CD4-positive, alpha-beta T cell treated with Interleukin-12 subunit alpha and Interleukin-12 subunit beta, for 1 hour (primary cell): ENCODE results near the gene GNG7.
"Not testable (repeated sequence)": the region's sequence is repeated elsewhere in the genome, so short reads cannot be mapped to it uniquely, and the experiment has no call there.

Experiments used
- DNase-seq: peaks from one replicate; pipeline ENCODE4 v3.0.0-alpha.2; 2020

The GNG7 gene

DNA sequence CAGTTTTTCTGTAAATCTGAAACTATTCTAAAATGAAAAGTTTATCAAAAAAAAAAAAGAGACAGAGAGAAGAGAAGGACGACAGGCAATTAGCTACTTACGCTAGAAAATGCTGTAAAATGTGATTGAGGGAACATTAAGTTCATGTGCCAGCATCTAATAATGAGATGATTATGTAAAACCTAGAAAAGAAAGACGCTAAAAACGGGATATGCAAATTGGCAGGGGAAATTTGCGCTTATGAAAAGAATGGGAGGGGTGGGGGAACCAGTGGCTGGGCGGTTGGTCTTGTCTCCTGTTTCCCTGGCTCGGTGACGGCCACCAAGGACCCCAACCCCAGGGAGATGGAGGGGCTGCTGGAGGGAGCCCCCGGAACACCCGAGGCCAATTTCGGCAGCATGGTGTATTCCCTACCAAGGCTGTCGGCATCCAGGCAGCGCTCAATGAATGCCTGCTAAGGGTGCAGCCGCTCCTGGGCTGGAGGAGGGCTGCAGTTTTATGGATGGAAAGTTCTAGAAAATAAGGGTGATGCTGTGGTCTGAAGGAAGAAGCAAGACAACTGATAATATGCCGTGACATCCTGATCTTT is 34.2 kb downstream of the GNG7 start:
- no peak for DNase-seq

DNA sequence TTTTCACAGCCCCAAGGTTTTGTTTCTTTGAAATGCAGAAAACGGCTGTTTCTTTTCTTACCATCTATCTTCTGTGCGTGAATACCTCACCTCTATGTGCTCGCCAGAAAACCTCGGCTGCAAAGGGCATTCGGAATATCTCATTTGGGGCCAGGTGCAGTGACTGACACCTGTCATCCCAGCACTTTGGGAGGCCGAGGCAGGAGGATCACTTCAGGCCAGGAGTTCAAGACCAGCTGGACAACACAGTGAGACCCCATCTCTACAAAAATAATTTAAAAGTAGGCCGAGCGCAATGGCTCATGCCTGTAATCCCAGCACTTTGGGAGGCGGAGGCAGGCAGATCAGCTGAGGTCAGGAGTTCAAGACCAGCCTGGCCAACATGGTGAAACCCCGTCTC is 35.1 kb downstream of the GNG7 start:
- DNase-seq = not testable (repeated sequence)

DNA sequence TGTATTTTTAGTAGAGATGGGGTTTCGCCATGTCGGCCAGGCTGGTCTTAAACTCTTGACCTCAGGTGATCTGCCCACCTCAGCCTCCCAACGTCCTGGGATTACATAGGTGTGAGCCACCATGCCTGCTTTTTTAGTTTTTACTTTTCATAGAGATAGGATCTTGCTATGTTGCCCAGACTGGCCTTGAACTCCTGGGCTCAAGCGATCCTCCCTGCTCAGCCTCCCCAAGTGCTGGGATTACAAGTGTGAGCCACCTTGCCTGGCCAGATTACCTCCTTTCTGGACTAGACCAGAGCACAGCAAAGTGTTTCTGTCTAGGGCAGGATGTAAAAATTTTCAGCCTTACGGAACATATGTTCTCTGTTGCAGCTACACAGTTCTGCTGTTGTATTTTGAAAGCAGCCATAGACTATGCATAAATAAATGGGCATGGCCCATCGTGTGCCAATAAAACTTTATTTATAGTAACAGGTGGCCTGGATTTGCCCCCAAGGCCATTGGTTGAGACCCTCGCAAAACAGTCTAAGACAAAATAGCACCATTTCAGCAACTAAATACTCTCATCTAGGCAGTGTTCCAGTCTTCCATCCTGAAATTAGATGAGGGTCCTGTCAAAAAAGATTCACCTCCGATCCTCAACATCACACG is 36.0 kb downstream of the GNG7 start:
- DNase-seq = no peak

DNA sequence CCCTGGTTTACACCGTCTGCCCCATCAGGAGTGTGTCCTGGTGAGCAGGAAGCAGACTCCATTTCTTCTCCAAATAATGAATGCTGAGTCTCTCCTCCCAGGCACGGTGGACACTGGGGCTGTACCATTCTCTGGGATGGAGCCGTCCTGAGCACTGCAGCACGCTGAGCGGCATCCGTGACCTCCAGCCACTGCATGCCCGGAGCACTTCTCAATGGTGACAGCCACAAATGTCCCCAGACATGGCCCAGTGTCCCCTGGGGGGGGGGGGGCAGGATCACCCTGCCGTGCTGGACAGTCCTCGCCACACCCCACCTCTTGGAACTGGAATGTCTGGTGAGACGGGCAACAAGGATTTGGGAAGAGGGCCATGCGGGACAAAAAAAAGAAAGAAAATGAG is 37.4 kb downstream of the GNG7 start:
- no peak for DNase-seq

DNA sequence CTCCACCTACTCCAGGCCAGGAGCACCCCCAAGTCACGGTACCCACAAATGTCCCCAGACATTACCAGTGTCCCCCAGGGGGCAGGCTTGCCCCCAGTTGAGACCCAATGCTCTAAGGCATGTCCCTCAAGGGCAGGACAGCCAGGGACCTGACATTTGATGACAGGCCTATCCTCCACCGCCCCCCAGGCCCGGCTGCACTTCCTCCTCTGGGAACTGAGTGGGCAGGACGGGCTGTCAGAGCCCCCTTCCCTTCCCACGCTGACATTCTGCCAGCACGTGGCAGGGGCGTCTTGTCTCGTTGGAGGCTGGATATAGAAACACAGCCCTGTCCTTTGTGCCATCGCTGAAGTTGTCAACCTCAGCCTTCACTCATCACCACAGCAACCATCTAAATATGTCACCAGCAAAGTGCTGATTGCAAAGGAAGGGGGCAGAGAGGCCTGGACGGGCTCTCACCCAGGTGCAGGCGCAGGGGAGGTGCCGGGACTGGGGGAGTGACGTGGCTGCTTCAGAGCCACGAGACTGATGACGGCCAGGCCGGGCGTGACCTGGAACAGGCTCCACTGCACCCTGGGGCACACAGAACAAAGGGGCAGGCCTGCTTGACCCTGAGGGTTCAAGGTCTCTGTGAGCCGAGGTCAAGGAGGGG is 38.4 kb downstream of the GNG7 start:
- no peak for DNase-seq

DNA sequence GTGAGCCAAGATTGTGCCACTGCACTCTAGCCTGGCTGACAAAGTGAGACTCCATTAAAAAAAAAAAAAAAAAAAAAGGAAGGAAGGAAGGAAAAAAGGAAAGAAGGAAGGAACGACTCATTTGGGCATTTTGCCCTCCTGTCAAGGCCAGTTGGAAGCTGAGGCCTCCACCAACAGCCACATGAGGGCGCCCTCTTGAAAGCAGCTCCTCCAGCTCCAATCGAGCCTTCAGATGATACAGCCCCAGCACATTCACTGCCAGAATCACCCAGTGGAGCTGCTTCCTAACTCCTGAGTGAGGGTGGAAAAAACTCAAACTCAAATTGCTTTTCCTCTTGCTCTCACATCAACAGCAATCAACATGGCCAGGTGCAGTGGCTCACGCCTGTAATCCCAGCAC is 40.9 kb downstream of the GNG7 start:
- no peak for DNase-seq

DNA sequence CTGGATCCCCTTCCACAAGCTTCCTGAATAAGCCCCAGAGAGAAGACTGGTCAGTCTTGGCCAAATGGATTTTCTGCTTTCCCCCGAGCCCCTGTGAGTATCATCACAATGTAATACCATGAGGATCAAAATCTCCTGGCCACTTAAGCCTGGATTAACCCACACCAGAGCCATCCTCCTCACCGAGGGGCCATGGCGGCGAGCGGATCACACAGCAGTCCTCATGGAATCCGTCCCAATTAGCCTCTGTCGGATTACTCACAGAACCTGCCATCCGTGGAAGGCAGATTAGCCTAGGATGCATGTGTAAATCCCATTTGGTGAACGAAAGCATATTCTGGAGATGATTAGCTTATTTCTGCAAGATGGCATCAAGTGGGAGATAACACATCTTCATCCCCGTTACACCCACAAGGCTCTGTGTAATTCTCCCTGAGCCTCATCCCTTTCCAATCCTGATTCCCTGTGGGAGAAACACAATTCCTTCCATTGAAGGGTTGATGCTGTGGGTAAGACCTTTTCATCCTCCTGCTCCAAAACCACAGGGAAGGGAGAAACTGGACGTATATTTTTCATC is 42.5 kb downstream of the GNG7 start:
- no peak for DNase-seq

DNA sequence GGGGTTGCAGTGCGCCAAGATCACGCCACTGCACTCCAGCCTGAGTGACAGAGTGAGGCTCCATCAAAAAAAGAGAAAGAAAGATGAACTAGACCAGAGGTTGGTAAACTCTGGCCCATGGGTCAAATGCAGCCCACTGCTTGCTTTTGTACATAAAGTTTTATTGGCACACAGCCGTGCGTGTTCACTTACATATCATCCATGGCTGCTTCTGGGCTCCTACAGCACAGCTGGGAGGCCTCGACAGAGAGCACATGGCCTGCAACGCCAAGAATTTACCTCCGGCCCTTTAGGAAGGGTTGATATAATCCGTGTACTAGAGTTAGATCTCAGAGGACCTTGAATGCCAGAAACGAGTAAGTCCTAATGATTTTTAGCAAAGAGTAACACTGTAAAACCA is 46.0 kb downstream of the GNG7 start:
- DNase-seq = no peak

DNA sequence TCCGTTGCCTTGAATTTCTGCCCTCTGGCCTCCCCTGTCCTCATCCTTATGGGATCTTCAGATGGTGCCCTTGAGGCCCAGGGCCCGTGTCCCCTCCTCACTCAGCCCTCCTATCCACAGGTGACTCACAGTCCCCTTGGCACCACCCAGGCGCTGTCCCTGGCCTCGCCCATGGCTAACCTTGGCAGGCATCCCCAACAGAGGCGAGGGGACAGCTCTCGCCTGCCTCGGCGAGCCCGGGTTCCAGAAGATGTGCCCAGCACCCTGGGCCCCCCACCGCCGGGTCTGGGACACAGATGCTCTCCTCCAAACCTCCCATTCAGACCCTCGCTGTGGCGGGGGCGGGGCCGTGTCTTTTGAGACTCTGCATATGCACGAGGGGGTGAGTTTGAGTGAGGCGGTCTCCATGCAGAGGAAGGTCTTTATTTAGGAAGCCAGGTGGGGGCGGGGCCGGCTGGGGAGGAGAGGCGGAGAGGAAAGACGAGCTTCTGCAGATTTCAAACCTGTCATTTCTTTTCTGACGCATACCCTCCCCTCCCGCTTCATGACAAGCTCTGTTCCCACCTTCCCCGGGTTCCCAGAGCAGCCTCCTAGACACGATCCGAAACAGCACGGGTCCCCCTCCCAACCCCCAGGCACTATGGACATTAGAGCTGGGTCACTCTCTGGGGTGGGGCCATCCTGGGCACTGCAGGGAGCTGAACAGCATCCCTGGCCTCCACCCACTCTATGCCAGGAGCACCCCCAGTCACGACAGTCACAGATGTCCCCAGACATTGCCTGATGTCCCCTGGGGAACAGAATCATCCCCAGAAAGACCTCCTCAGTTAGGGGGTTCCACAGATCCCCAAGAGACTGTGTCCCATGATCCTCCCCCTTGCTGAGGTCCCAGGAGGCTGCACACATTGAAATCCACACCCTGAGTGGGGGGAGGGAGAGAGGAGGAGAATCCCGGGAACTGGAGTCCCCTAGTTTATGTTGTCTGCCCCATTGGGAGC is 48.5 kb downstream of the GNG7 start:
- no peak for DNase-seq

DNA sequence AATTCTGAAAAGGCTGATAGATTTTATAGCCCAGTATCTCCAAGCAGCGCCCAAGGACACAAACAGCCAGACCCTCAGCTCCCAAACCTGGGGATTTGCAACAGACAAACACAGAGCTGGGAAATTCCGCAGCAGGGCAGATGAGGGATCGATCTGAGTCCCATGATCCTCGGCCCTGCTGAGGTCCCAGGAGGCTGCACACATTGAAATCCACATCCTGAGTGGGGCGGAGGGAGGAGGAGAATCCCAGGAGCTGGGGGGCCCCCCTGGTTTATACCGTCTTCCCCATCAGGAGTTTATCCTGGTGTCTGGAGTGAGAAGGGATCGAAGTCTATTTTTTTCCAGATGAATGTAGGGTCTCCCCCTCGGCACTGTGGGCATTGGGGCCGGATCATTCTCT is 49.3 kb downstream of the GNG7 start:
- no peak for DNase-seq

DNA sequence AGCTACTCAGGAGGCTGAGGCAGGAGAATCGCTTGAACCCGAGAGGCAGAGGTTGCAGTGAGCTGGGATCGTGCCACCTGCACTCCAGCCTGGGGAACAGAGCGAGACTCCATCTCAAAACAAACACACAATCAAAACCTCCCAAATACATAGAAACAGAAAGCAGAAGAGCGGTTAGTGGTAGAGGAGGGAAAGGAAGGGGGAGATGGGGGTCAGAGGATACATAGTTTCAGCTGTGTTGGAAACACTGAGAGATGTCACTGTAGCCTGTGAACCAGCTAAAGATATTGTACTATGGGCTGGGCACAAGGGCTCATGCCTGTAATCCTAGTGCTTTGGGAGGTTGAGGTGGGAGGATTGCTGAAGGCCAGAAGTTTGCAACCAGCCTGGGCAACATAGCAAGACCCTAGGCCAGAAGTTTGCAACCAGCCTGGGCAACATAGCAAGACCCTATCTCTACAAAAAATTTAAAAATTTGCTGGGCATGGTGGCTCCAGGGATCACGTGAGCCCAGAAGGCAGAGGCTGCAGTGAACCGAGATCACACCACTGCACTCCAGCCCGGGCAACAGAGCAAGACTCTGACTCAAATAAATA is 49.9 kb downstream of the GNG7 start:
- no peak for DNase-seq

DNA sequence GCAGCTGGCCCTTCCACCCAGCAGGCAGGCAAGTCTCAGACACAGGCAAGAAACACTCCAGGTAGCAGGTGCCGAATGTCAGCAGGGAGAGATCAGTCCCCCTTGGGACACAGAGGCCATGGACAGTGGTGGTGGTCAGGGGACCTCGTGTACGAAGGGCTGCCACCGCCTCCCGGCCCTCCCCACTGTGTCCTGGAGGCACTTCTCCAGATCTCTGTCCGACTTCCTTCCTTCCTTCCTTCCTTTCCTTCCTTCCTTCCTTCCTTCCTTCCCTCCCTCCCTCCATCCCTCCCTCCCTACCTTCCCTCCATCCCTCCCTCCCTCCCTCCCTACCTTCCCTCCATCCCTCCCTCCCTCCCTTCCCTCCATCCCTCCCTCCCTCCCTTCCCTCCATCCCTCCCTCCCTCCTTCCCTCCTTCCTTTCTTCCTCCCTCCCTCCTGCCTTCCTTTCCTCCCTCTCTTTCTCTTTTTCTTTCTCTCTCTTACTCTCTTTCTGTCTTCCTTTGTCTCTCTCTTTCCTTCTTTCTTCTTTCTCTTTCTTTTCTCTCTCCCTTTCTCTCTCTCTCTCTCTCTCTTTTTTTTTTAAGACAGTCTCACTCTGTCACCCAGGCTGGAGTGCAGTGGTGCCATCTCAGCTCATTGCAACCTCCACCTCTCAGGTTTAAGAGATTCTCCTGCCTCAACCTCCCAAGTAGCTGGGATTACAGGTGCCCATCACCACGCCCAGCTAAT is 51.3 kb downstream of the GNG7 start:
- not testable (repeated sequence) for DNase-seq

DNA sequence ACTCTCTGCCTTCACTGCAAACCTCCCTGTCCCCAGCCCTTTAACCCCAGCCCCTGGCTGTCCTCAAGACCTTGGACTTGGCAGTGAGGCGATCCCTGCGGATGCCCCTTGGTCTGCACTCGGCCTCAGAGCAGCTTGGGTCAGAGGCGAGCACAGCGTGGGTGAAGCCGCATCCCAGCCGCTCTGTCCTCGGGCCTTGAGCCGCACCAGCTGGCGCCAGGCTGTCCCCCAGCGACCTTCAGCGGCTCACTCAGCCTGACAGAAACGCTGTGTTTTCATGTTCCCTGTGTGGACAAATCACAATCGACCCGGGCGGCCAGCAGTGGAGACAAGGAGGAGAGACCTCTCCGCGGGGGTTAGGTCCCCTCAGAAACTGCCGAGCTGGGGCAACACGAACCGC is 52.0 kb downstream of the GNG7 start:
- DNase-seq = no peak

DNA sequence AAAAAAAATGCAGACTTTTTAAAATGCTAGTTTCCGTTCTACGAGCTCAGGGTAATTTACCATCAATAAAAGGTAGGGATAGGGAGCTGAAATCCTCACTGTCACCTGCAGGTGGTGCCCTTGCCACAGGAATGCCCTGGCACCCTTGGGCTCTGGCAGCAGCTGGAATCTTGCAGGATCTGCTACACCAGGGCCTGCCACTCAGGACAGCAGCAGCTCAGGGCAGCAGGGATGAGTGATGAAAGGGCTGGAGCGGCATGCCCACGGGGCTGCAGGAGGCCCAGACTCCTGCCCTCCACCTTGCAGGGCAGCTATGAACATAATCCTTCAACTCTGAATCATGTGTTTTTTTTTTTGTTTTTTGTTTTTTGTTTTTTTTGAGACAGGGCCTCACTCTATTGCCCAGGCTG is 54.0 kb downstream of the GNG7 start:
- DNase-seq = peak; percentile 76

DNA sequence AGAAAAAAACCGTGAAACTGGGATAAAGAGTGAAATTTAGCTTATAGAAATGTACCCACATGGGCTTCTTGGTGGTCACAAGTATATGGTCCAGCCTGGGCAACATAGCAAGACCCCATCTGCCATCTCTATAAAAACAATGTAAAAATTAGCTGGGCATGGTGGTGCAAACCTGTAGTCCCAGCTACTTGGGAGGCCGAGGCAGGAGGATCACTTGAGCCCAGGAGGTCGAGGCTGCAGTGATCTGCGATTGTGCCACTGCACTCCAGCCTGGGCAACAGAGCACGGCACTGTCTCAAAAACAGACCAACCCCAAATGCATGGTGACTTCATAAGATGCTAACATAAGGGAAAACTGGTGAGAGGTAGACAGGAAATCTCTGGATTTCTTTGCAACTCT is 54.4 kb downstream of the GNG7 start:
- DNase-seq = no peak

DNA sequence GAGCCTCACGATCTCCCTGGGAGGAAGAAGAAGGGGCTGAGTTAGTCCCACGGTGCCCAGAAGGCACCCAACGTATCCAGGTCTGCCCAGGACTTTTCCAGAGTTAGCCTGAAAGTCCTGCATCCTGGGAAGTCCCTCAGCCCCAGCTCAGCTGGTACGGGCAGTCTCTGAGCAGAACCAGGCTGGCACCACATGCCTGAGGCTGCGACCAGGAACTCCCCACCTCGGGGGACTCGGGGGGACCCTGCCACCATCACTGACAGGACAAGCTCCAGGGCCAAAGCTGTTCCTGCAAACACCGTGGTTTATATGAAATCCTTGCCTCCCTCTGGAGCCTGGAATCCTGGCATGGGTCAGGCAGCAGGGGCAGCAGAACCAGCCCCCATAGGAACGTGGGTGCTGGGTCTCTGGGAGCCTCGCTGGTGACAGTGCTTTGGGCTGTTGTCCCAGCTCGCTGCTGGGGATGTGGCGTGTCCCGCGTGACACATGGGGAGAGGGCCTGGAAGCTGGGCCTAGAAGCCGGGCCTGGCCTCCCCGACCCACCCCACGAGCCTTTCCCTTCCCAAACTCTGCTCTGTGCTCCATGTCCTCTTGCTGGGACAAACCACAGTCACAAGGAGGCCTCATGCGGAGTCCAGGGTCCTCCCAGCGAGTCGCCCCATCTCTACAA is 55.5 kb downstream of the GNG7 start:
- DNase-seq = no peak

DNA sequence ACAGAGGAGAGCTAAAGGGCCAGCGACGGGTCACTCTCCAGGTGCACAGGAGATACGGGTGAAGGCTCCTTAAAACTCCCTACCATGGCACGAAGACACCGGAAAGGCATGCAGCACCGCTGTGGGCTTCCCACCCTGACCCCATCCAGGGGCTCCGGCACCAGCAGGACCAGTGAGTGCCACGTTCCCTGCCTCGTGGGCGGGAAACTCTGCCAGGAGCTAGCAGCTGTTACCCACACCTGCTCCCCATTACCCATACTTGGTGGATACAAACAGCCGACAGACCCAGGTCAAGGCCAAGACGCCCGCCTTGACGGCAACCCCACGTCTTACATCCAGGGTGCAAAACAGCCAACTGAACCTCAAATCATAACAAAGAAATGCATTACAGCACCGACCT is 56.7 kb downstream of the GNG7 start:
- no peak for DNase-seq

DNA sequence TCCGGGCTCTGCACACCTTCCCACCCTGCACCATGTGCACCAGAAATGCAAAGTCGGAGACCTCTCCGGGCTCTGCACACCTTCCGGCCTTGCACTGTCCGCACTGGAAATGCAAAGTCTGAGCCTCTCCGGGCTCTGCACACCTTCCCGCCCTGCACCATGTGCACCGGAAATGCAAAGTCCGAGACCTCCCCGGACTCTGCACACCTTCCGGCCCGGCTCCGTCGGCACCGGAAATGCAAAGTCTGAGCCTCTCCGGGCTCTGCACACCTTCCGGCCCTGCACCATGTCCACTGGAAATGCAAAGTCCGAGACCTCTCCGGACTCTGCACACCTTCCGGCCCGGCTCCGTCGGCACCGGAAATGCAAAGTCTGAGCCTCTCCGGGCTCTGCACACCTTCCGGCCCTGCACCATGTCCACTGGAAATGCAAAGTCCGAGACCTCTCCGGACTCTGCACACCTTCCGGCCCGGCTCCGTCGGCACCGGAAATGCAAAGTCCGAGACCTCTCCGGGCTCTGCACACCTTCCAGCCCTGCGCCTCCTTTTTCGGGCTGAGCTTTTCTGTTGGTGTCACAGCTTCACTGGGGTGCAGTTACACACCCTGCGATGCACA is 59.3 kb downstream of the GNG7 start:
- DNase-seq = not testable (repeated sequence)

DNA sequence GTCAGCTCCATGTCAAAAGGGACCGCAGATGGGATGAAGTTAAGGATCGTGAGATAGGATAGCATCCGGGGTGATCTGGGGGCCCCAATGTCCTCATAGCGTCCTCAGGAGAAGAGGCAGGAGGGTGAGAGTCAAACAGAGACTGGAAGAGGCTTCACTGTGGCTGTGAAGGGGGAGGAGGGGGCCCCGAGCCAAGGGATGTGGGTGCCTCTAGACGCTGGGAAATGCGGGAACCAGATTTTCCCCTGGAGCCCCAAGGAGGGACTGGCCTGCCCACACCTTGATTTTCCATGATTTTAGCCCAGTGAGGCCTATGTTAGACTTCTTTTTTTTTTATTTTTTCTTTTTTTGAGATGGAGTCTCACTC is 61.2 kb downstream of the GNG7 start:
- no peak for DNase-seq

DNA sequence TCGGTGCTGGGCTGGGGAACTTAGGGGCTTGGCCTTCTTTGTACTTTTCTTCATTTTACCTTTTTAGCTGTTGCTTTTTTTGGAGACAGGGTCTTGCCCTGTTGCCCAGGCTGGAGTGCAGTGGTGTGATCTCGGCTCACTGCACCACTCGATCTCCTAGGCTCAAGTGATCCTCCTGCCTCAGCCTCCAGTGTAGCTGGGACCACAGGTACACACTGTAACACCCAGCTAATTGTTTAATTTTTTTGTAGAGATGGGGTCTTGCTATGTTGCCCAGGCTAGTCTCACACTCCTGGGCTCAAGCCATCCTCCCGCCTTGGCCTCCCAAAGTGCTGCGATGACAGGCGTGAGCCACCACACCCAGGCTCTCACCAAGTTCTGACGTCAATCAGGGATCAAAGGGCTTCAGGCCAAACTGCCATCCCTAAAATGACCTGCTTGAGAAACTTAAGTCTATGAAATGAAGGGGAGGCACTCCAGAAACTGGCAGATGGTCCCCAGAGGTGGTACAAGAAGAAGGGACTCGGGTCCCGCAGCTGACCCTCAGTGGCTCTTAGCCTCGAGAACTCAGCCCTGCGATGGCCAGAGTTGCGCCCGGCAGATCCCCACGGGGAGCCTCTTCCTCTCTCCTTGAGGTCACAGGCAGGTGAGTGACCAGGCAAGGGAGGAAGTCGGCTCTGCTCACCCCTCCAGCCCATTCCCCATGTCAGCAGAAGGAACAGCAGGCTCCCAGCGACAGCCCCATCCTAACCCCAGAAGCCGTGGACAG is 61.7 kb downstream of the GNG7 start:
- DNase-seq = no peak
